Measurements from ENCODE around the gene WFIKKN2. TPM values are rescaled to one million over a fixed set of nuclear protein-coding genes. Genes with fewer than 3 reads are reported as not detected.

WFIKKN2 gene
- total RNA-seq, 1 experiment from 2014 or later: 0.05 TPM

- Histone ChIP-seq H2AFZ (ENCODE audit: low read depth, low read length, poor library complexity, severe bottlenecking) (no peak overlapping the region), H4K20me1 (ENCODE audit: insufficient read depth) (no peaks in the 10 kb centered on the region), H3K36me3 (ENCODE audit: control insufficient read depth in 1 of 2, insufficient read depth in 2 of 2, low read length in 2 of 2) (no peaks in the 10 kb centered on the region), H3K4me2 (ENCODE audit: low read length) (no peak overlapping the region), H3K27ac (ENCODE audit: low read depth, low read length) (no peak overlapping the region), H3K4me1 (ENCODE audit: control insufficient read depth in 1 of 2, insufficient read depth in 2 of 2, low read length in 2 of 2) (peaks cover 0 to 4% of the 10 kb centered on the region in 2 experiments; a peak in 2 of 4 replicates), H3K79me2 (ENCODE audit: insufficient read depth, low read length) (no peaks in the 10 kb centered on the region), H3K27me3 (ENCODE audit: insufficient read depth, low read length) (no peaks in the 10 kb centered on the region), H3K9me2 (ENCODE audit: insufficient read depth) (no peaks in the 10 kb centered on the region), H3K4me3 (replicated peaks in 1 of 2; ENCODE audit: low read depth in 1 of 2, low read length in 2 of 2) (no peak overlapping the region), H3K9ac (ENCODE audit: low read length) (no peak overlapping the region), H3K9me3 (ENCODE audit: control insufficient read depth in 1 of 2, insufficient read depth in 1 of 2, low read depth in 1 of 2, low read length in 2 of 2) (no peaks in the 10 kb centered on the region)
- DNase-seq (ENCODE audit: low read depth, low spot score) (no peak), ATAC-seq (no peak)
- no peak for TF ChIP-seq EGR1 (IDR thresholded peaks at IDR 0.05; ENCODE audit: low read depth)
- no TSS peak for BruUV-seq (replicated peaks)
- intact Hi-C loops (cut with micrococcal nuclease): no loop called here
- RAD21 ChIA-PET (ENCODE audit: low non-redundant PET in 1 of 2, low total read pairs in 2 of 2, uncharacterized antibody in 2 of 2, unreplicated experiment in 2 of 2): no interaction called here
- POLR2A ChIA-PET: no interaction called here
- CTCF ChIA-PET: interaction anchor here (1.2 kb wide), 1 partner anchor 42 kb away, joined by 3 read pairs; no protein-coding TSS in a partner anchor
Measured at GRCh38 chr17:50824429-50824828, 11.0 kb upstream of the WFIKKN2 start.

DNA sequence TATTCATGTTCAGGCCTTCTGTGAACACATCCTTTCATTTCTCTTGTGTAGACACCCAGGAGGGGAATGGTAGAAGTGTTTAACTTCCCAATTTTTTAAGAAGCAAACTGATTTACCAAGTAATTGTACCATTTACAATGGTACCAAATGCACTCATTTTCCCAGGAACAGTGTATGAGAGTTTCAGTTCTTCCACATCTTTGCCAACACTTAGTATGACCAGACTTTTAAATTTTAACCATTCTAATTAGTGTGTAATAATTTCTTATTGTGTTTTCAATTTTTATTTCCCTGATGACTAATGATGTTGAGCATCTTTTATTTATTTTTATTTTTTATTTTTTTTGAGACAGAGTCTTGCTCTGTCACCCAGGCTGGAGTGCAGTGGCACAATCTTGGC lies 10.2 kb upstream of the WFIKKN2 start:
- ATAC-seq (no peak), DNase-seq (ENCODE audit: low read depth, low spot score) (no peak)
- ChIA-PET CTCF (interaction anchor here (1.2 kb wide), 1 partner anchor 42 kb away, joined by 3 read pairs; no protein-coding TSS in a partner anchor), RAD21 (ENCODE audit: low non-redundant PET in 1 of 2, low total read pairs in 2 of 2, uncharacterized antibody in 2 of 2, unreplicated experiment in 2 of 2) (no interaction called here), POLR2A (no interaction called here)
- no peaks in the 10 kb centered on the region for H3K9me3 ChIP-seq (ENCODE audit: control insufficient read depth in 1 of 2, insufficient read depth in 1 of 2, low read depth in 1 of 2, low read length in 2 of 2)
- no peak overlapping the region for H3K9ac ChIP-seq (ENCODE audit: low read length)
- no peak overlapping the region for H2AFZ ChIP-seq (ENCODE audit: low read depth, low read length, poor library complexity, severe bottlenecking)
- H3K27me3 ChIP-seq (ENCODE audit: insufficient read depth, low read length): no peaks in the 10 kb centered on the region
- H3K4me1 ChIP-seq (ENCODE audit: control insufficient read depth in 1 of 2, insufficient read depth in 2 of 2, low read length in 2 of 2): peaks cover 0 to 4% of the 10 kb centered on the region in 2 experiments; a peak in 1 of 4 replicates
- no peak overlapping the region for H3K4me3 ChIP-seq (replicated peaks in 1 of 2; ENCODE audit: low read depth in 1 of 2, low read length in 2 of 2)
- no peak overlapping the region for H3K4me2 ChIP-seq (ENCODE audit: low read length)
- intact Hi-C loops (cut with micrococcal nuclease): no loop called here
- no peak for TF ChIP-seq ZFX (IDR thresholded peaks at IDR 0.05)
- TF ChIP-seq SRF (IDR thresholded peaks at IDR 0.05; ENCODE audit: low read depth): no peak
- no peak for TF ChIP-seq FOSL1 (IDR thresholded peaks at IDR 0.05; ENCODE audit: low read depth)
- no peak for TF ChIP-seq ATF3 (IDR thresholded peaks at IDR 0.05)
- TF ChIP-seq TCF7L2 (IDR thresholded peaks at IDR 0.05; ENCODE audit: borderline replicate concordance, extremely low read depth, insufficient read depth, insufficient read length): no peak
- TF ChIP-seq YY1 (IDR thresholded peaks at IDR 0.05; ENCODE audit: extremely low read depth, insufficient replicate concordance, low read depth, low read length): no peak
- no peak for TF ChIP-seq JUND (IDR thresholded peaks at IDR 0.05)
- TF ChIP-seq SIN3A (IDR thresholded peaks at IDR 0.05; ENCODE audit: low read depth): no peak
- no peak for TF ChIP-seq POLR2A (IDR thresholded peaks at IDR 0.05; ENCODE audit: borderline replicate concordance, extremely low read depth, insufficient read depth, insufficient read length)
- TF ChIP-seq, protein P1, sequence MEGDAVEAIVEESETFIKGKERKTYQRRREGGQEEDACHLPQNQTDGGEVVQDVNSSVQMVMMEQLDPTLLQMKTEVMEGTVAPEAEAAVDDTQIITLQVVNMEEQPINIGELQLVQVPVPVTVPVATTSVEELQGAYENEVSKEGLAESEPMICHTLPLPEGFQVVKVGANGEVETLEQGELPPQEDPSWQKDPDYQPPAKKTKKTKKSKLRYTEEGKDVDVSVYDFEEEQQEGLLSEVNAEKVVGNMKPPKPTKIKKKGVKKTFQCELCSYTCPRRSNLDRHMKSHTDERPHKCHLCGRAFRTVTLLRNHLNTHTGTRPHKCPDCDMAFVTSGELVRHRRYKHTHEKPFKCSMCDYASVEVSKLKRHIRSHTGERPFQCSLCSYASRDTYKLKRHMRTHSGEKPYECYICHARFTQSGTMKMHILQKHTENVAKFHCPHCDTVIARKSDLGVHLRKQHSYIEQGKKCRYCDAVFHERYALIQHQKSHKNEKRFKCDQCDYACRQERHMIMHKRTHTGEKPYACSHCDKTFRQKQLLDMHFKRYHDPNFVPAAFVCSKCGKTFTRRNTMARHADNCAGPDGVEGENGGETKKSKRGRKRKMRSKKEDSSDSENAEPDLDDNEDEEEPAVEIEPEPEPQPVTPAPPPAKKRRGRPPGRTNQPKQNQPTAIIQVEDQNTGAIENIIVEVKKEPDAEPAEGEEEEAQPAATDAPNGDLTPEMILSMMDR (IDR thresholded peaks at IDR 0.05 in 2 of 3, conservative IDR thresholded peaks at IDR 0.05 in 1 of 3; ENCODE audit: borderline replicate concordance in 1 of 3, insufficient read depth in 1 of 3, low read depth in 2 of 3, low read length in 2 of 3): no peak
- no peak for TF ChIP-seq ELF1 (IDR thresholded peaks at IDR 0.05; ENCODE audit: borderline replicate concordance, low read depth)
- no peaks in the 10 kb centered on the region for H3K36me3 ChIP-seq (ENCODE audit: control insufficient read depth in 1 of 2, insufficient read depth in 2 of 2, low read length in 2 of 2)
- no peaks in the 10 kb centered on the region for H3K79me2 ChIP-seq (ENCODE audit: insufficient read depth, low read length)
- H3K9me2 ChIP-seq (ENCODE audit: insufficient read depth): no peaks in the 10 kb centered on the region
- no TSS peak for BruUV-seq (replicated peaks)
- no peak overlapping the region for H3K27ac ChIP-seq (ENCODE audit: low read depth, low read length)
- no peaks in the 10 kb centered on the region for H4K20me1 ChIP-seq (ENCODE audit: insufficient read depth)
